Measurements from ENCODE around the gene LGI4. TPM values are rescaled to one million over a fixed set of nuclear protein-coding genes. Genes with fewer than 3 reads are reported as not detected.

LGI4 gene
- total RNA-seq, 1 donor from 2014 or later = not detected

DNA sequence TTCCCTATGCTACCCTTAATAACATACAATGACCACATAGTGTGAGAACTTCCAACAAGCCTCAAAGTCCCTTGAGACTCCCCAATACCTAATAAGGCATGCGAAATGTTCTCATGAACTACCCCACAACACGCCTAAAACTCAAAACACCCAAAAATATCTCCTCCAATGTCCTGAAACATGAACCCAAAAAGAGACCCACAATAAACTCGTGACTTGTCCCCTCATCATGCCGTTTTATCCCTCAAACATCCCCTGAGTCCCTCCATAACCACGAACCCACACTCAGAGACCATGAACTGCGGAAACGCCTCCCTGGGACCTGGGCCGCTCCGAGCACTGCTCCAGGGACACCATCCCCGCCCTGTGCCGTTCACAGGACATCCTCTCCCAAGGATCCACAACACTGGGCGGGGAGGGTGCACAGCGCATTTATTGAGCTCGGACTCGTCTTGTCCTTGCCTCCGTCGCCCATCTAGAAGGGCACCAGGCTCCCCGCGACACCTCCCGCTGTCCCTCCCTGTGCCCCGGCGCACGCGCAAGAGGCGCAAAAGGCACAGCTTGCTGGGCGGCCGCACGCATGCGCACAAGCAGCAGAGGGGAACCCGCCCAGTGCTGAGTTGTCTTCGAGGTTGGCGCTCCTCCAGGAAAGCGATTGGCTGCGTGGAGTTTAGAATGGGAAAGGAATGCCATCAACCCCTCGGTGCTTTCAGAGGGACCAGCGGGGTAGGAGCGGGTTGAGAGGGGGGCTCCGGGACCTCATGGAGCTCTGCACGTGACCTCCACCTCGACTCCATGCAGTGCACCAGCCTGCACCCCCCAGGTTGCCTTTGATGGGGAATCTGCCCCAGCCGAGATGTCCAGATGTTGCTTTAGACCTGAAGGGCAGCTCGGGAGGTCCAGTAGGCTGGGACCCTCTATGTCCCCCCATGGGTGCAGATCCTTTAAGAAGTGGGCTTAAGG, 10.5 kb downstream of the LGI4 start:
- peak; percentile 83 for DNase-seq
- TF ChIP-seq, protein P1, sequence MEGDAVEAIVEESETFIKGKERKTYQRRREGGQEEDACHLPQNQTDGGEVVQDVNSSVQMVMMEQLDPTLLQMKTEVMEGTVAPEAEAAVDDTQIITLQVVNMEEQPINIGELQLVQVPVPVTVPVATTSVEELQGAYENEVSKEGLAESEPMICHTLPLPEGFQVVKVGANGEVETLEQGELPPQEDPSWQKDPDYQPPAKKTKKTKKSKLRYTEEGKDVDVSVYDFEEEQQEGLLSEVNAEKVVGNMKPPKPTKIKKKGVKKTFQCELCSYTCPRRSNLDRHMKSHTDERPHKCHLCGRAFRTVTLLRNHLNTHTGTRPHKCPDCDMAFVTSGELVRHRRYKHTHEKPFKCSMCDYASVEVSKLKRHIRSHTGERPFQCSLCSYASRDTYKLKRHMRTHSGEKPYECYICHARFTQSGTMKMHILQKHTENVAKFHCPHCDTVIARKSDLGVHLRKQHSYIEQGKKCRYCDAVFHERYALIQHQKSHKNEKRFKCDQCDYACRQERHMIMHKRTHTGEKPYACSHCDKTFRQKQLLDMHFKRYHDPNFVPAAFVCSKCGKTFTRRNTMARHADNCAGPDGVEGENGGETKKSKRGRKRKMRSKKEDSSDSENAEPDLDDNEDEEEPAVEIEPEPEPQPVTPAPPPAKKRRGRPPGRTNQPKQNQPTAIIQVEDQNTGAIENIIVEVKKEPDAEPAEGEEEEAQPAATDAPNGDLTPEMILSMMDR (IDR thresholded peaks at IDR 0.05) = no peak
- peak; percentile 98 for ATAC-seq (ENCODE audit: low read depth)
- Mint-ChIP-seq H3K9me3 (no peaks in the 10 kb centered on the region), H3K27me3 (no peaks in the 10 kb centered on the region), H3K4me3 (peak overlapping the region; percentile 83), H3K36me3 (ENCODE audit: low read depth) (no peaks in the 10 kb centered on the region), H3K4me1 (peaks cover 14% of the 10 kb centered on the region), H3K27ac (peak overlapping the region; percentile 67)
- intact Hi-C loops (cut with micrococcal nuclease) = loop anchor here (1.0 kb wide), 1 partner anchor 17 kb away; no protein-coding TSS in a partner anchor
- ChIA-PET CTCF (interaction anchor here (0.7 to 1.3 kb wide), 6 partner anchors 10 to 371 kb away, joined by 3 to 6 read pairs (median 3); partner anchors contain the start of gene FXYD5), POLR2A (interaction anchor here (0.5 to 1.4 kb wide), 7 partner anchors 9 to 143 kb away, joined by 3 to 6 read pairs (median 3); partner anchors contain the start of genes FXYD5 and LGI4)

DNA sequence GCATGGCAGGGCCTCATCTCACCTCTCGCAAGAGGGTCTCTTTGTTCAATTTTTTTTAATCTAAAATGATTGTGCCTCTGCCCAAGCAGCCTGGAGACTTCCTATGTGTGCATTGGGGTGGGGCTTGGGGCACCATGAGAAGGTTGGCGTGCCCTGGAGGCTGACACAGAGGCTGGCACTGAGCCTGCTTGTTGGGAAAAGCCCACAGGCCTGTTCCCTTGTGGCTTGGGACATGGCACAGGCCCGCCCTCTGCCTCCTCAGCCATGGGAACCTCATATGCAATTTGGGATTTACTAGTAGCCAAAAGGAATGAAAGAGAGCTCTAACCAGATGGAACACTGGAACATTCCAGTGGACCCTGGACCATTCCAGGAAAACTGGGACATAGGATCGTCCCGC, 11.3 kb downstream of the LGI4 start:
- ChIA-PET POLR2A (interaction anchor here (1.0 to 1.4 kb wide), 2 partner anchors 10 to 31 kb away, joined by 3 read pairs; partner anchors contain the start of gene FXYD5), CTCF (interaction anchor here (1.3 kb wide), 1 partner anchor 18 kb away, joined by 6 read pairs; no protein-coding TSS in a partner anchor)
- no peaks in the 10 kb centered on the region for H3K36me3 Mint-ChIP-seq (ENCODE audit: low read depth)
- peaks cover 14% of the 10 kb centered on the region for H3K4me1 Mint-ChIP-seq
- TF ChIP-seq, protein P1 (IDR thresholded peaks at IDR 0.05) = no peak
- H3K4me3 Mint-ChIP-seq = peak overlapping the region; percentile 83
- intact Hi-C loops (cut with micrococcal nuclease) = no loop called here
- H3K9me3 Mint-ChIP-seq = no peaks in the 10 kb centered on the region
- no peaks in the 10 kb centered on the region for H3K27me3 Mint-ChIP-seq
- DNase-seq (no peak), ATAC-seq (ENCODE audit: low read depth) (no peak)
- no peak overlapping the region for H3K27ac Mint-ChIP-seq

DNA sequence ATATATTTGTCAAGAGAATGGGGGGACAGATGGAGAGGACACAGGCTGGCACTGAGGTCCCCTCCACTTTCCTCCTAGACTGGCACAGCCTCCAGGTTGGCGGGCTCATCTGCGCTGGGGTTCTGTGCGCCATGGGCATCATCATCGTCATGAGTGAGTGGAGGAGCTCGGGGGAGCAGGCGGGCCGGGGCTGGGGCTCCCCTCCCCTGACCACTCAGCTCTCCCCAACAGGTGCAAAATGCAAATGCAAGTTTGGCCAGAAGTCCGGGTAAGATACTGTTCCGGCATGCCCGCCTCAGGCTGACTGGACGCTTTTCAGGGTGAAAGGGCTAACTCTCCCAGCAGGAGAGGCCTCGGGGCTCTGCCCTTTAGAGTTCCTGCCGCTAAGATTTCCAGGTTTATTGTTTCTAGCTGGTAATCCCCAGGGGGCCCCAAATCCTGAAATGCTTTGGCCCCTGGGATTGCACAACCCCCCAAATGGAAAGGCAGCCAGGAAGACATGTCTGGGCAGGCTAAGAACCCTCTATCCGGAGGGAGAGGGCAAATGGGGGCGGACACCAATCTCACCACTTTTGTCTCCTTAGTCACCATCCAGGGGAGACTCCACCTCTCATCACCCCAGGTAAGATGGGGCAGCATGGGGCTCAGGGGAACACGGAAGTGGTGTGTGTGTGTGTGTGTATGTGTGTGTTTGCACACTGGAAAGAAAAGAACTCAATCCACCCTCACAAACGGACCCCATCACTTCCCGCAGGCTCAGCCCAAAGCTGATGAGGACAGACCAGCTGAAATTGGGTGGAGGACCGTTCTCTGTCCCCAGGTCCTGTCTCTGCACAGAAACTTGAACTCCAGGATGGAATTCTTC, 11.9 kb downstream of the LGI4 start:
- Mint-ChIP-seq H3K4me3 (no peak overlapping the region), H3K27me3 (no peaks in the 10 kb centered on the region), H3K4me1 (peaks cover 14% of the 10 kb centered on the region), H3K27ac (no peak overlapping the region), H3K36me3 (ENCODE audit: low read depth) (no peaks in the 10 kb centered on the region), H3K9me3 (no peaks in the 10 kb centered on the region)
- TF ChIP-seq, protein P1 (IDR thresholded peaks at IDR 0.05) = no peak
- intact Hi-C loops (cut with micrococcal nuclease) = no loop called here
- POLR2A ChIA-PET = interaction anchor here (1.0 to 1.4 kb wide), 2 partner anchors 11 to 32 kb away, joined by 3 read pairs; partner anchors contain the start of gene FXYD5
- CTCF ChIA-PET = no interaction called here
- DNase-seq (no peak), ATAC-seq (ENCODE audit: low read depth) (no peak)

DNA sequence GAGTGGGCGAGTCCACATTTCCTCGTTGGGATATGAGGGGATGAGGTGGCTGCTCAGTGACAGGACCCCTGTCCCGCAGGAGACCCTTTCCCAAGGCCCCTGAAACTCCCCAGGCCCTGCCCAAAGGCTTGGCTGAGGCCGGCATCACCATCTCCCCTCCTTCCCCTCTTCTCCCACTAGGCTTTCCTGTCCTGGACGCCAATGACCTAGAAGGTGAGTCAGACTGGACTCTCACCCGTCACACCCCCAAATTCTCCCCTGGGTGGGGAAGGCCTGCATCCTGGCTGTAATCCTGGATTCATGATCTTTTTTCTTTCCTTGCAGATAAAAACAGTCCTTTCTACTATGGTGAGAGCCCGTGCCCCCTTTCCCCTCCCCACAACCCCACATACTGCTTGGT, 14.0 kb downstream of the LGI4 start:
- CTCF ChIA-PET = no interaction called here
- H3K9me3 Mint-ChIP-seq = no peaks in the 10 kb centered on the region
- H3K27ac Mint-ChIP-seq = no peak overlapping the region

More for the DNA sequence above, 14.0 kb downstream of the LGI4 start:
- H3K36me3 Mint-ChIP-seq (ENCODE audit: low read depth) = no peaks in the 10 kb centered on the region
- peaks cover 14% of the 10 kb centered on the region for H3K4me1 Mint-ChIP-seq
- peaks cover under 1% of the 10 kb centered on the region for H3K27me3 Mint-ChIP-seq
- POLR2A ChIA-PET = interaction anchor here (0.7 kb wide), 1 partner anchor 9 kb away, joined by 3 read pairs; no protein-coding TSS in a partner anchor
- intact Hi-C loops (cut with micrococcal nuclease) = no loop called here
- H3K4me3 Mint-ChIP-seq = no peak overlapping the region
- no peak for ATAC-seq (ENCODE audit: low read depth)
- TF ChIP-seq, protein P1 (IDR thresholded peaks at IDR 0.05) = no peak
- no peak for DNase-seq

All from activated B cell treated with CpG ODN at 0.5 μM for 24 hours (primary cell).